HG02798 (cell line): ENCODE data around the gene PKP4.
"Not testable (repeated sequence)": the region's sequence is repeated elsewhere in the genome, so short reads cannot be mapped to it uniquely, and the experiment has no call there.

Source experiments
- ATAC-seq: cut with Tn5 transposase; IDR thresholded peaks from one replicate; pipeline ENCODE4 v1.9.1; 2021; ENCODE audit warnings: mild to moderate bottlenecking; ENCODE audit not compliant: unreplicated experiment, poor library complexity

The PKP4 gene

GRCh38 chr2:158456309-158457066 lies at the start of gene PKP4, which contains the start of gene CCDC148:
PKP4 (plus strand) TSS chr2:158456952; CDS start chr2:158533185, 76,233 bp downstream.
CCDC148 (minus strand) TSS chr2:158456753; CDS start chr2:158456439, 314 bp downstream.
- ATAC-seq = peak; percentile 96

GRCh38 chr2:158407031-158407430 lies 49.7 kb upstream of the PKP4 start:
- no peak for ATAC-seq

GRCh38 chr2:158410132-158410531 lies 46.6 kb upstream of the PKP4 start:
- no peak for ATAC-seq

- ATAC-seq = no peak
Observed at GRCh38 chr2:158411748-158412147, 45.0 kb upstream of the PKP4 start.

GRCh38 chr2:158412206-158412605 lies 44.5 kb upstream of the PKP4 start:
- no peak for ATAC-seq

- no peak for ATAC-seq
Observed at GRCh38 chr2:158413581-158413980, 43.2 kb upstream of the PKP4 start.

GRCh38 chr2:158414538-158414937 lies 42.2 kb upstream of the PKP4 start:
- no peak for ATAC-seq

- no peak for ATAC-seq
Observed at GRCh38 chr2:158432117-158432516, 24.6 kb upstream of the PKP4 start.

- ATAC-seq = not testable (repeated sequence)
Observed at GRCh38 chr2:158433716-158434115, 23.0 kb upstream of the PKP4 start.

- not testable (repeated sequence) for ATAC-seq
Observed at GRCh38 chr2:158439062-158439461, 17.7 kb upstream of the PKP4 start.

- no peak for ATAC-seq
Observed at GRCh38 chr2:158443606-158444005, 13.1 kb upstream of the PKP4 start.

- peak; percentile 23 for ATAC-seq
Observed at GRCh38 chr2:158457092-158457825, 507 bp downstream of the PKP4 start.

- ATAC-seq = peak; percentile 56
Observed at GRCh38 chr2:158457826-158458616, 1.3 kb downstream of the PKP4 start.

- no peak for ATAC-seq
Observed at GRCh38 chr2:158458617-158458920, 1.8 kb downstream of the PKP4 start.

- no peak for ATAC-seq
Observed at GRCh38 chr2:158459161-158460003, 2.6 kb downstream of the PKP4 start.

- ATAC-seq = no peak
Observed at GRCh38 chr2:158460632-158461297, 4.0 kb downstream of the PKP4 start.

- ATAC-seq = no peak
Observed at GRCh38 chr2:158463496-158464095, 6.8 kb downstream of the PKP4 start.

GRCh38 chr2:158464426-158465281 lies 7.9 kb downstream of the PKP4 start:
- peak; percentile 83 for ATAC-seq
